ENCODE data around the gene TGFBR3L.

- no peak for TF ChIP-seq POLR2AphosphoS5 (IDR thresholded peaks at IDR 0.05; ENCODE audit: insufficient read depth, low read depth, low read length)
- no peak for TF ChIP-seq CTCF (IDR thresholded peaks at IDR 0.05; ENCODE audit: extremely low read depth in 1 of 2, insufficient read depth in 1 of 2, low read depth in 1 of 2, low read length in 2 of 2)
Measured at GRCh38 chr19:7869453-7869909, 45.1 kb upstream of the TGFBR3L start.
